Neutrophil (primary cell): ENCODE data around the gene HIVEP1.

Experiments
- H3K27ac ChIP-seq: fragments of 200-600 bp; sonication (generic); 2 replicates; pipeline ENCODE4 v1.5.1; 2016; ENCODE audit warnings: mild to moderate bottlenecking, moderate library complexity
- H3K27me3 ChIP-seq: fragments of 200-600 bp; sonication (generic); 2 replicates; pipeline ENCODE4 v1.6.0; 2016; ENCODE audit warnings: mild to moderate bottlenecking
- H3K36me3 ChIP-seq: fragments of 200-600 bp; sonication (generic); 2 replicates; pipeline ENCODE4 v1.5.1; 2017
- H3K4me1 ChIP-seq, 2 experiments: fragments of 200-600 bp in 1 of 2; sonication (generic) in 1 of 2; 1 replicate in 1 of 2; 2 replicates in 1 of 2; pipeline versions ENCODE4 v1.5.1 to v1.6.1; 2013 to 2016; ENCODE audit warnings: low read depth in 1 of 2, low read length in 1 of 2, mild to moderate bottlenecking in 1 of 2, moderate library complexity in 1 of 2; ENCODE audit not compliant: control insufficient read depth in 1 of 2, insufficient read depth in 1 of 2
- H3K4me3 ChIP-seq, 2 experiments: fragments of 200-600 bp in 1 of 2; sonication (generic) in 1 of 2; 1 replicate in 1 of 2; 2 replicates in 1 of 2; pipeline ENCODE4 v1.5.1; 2013 to 2016; ENCODE audit warnings: low read depth in 1 of 2, low read length in 1 of 2, mild to moderate bottlenecking in 1 of 2, moderate library complexity in 1 of 2
- H3K9me3 ChIP-seq: fragments of 200-600 bp; sonication (generic); 2 replicates; pipeline ENCODE4 v1.5.1; 2016
- CTCF ChIP-seq: fragments of 200-600 bp; sonication (generic); IDR thresholded peaks from 2 replicates; pipeline ENCODE4 v1.5.1; 2016; ENCODE audit warnings: antibody characterized with exemption

Gene HIVEP1

GRCh38 chr6:12064131-12064530 is 52.0 kb downstream of the HIVEP1 start:
- Histone ChIP-seq H3K9me3 (no peaks in the 10 kb centered on the region), H3K36me3 (no peaks in the 10 kb centered on the region), H3K4me3 (no peak overlapping the region), H3K4me1 (peaks cover 21 to 26% of the 10 kb centered on the region in 2 experiments), H3K27ac (no peak overlapping the region), H3K27me3 (no peaks in the 10 kb centered on the region)
- no peak for TF ChIP-seq CTCF

GRCh38 chr6:12064538-12065071 is 52.5 kb downstream of the HIVEP1 start:
- H3K27ac ChIP-seq = no peak overlapping the region

GRCh38 chr6:12065321-12066140 is 53.4 kb downstream of the HIVEP1 start:
- H3K9me3 ChIP-seq = no peaks in the 10 kb centered on the region
- TF ChIP-seq CTCF = no peak
- no peaks in the 10 kb centered on the region for H3K27me3 ChIP-seq

More at GRCh38 chr6:12064538-12065071, 52.5 kb downstream of the HIVEP1 start:
- TF ChIP-seq CTCF = no peak
- Histone ChIP-seq H3K4me1 (peaks cover 22 to 25% of the 10 kb centered on the region in 2 experiments), H3K4me3 (no peak overlapping the region), H3K9me3 (no peaks in the 10 kb centered on the region), H3K27me3 (no peaks in the 10 kb centered on the region), H3K36me3 (no peaks in the 10 kb centered on the region)

DNA sequence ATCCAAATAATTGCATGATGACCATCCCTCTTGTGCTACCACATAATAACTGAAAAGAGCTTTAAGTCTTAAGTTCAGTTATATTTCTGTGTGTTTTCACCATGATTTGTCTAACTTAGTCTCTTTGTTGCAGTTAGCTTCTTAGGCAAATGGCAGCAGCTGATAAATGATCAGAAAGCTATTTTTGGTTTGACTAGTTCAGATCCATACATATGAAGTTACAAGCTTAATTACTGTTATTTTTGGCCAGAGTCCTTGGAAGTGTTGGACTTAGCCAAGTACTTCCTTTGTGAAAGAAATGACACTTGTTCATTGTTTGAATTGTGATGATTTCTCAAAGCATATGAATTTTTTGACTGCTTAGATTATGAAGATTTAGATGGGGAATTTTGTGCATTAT is 54.2 kb downstream of the HIVEP1 start:
- Histone ChIP-seq H3K36me3 (no peaks in the 10 kb centered on the region), H3K4me3 (no peak overlapping the region), H3K27me3 (no peaks in the 10 kb centered on the region), H3K27ac (no peak overlapping the region), H3K4me1 (peaks cover 9 to 11% of the 10 kb centered on the region in 2 experiments), H3K9me3 (no peaks in the 10 kb centered on the region)
- TF ChIP-seq CTCF = no peak

More at GRCh38 chr6:12065321-12066140, 53.4 kb downstream of the HIVEP1 start:
- Histone ChIP-seq H3K4me1 (peaks cover 16 to 19% of the 10 kb centered on the region in 2 experiments), H3K27ac (no peak overlapping the region), H3K4me3 (no peak overlapping the region), H3K36me3 (no peaks in the 10 kb centered on the region)

GRCh38 chr6:12068899-12069557 is 56.9 kb downstream of the HIVEP1 start:
- Histone ChIP-seq H3K36me3 (no peaks in the 10 kb centered on the region), H3K27ac (no peak overlapping the region), H3K27me3 (no peaks in the 10 kb centered on the region), H3K9me3 (no peaks in the 10 kb centered on the region), H3K4me1 (peaks cover 5 to 8% of the 10 kb centered on the region in 2 experiments), H3K4me3 (no peak overlapping the region)
- no peak for TF ChIP-seq CTCF
